Measurements from ENCODE around the gene KIAA1671. TPM values are rescaled to one million over a fixed set of nuclear protein-coding genes. Genes with fewer than 3 reads are reported as not detected.

Gene KIAA1671
- total and polyA plus RNA-seq, 2 of the 4 experiments (the other 2 are of a cell fraction): 0.02 TPM; not detected in 1

DNA sequence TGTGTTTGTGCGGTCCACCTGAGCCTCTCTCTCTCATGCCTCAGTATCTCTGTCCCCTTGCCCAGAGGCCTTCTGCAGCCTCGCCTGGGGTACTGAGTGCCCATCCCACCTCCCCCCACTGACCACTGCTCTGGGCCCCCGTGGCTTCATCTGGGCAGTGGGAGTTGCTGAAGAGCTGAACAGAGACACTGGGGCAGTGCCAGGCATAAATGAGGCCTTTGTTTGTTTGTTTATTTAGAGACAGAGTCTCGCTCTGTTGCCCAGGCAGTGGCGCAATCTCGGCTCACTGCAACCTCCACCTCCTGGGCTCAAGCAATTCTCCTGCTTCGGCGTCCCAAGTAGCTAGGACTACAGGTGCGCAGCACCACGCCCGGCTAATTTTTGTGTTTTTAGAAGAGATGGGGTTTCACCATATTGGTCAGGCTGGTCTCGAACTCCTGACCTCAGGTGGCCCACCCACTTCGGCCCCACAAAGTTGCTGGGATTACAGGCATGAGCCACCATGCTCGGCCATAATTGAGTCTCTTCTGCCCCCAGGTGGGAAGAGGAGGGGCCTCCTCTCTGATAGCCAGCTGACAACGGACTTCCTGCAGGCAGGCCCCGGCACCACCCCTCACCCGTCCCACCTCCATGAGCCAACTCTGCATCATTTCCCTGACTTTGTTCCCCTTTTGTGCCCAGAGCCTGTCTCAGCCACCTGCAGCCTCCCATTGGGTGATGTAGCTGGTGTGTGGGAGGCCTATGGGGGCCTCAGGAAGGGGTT is 256.4 kb downstream of the KIAA1671 start:
- no peak overlapping the region for H3K4me3 ChIP-seq (ENCODE audit: insufficient read depth, low read depth, low read length)
- H3K4ac ChIP-seq (ENCODE audit: low read depth, low read length): no peak overlapping the region
- no peaks in the 10 kb centered on the region for H3K36me3 ChIP-seq (ENCODE audit: control insufficient read depth, insufficient read depth, low read length)
- TF ChIP-seq MXI1 (IDR thresholded peaks at IDR 0.05; ENCODE audit: borderline replicate concordance, low read depth, low read length) (no peak), SMC3 (IDR thresholded peaks at IDR 0.05; ENCODE audit: low read depth, low read length) (no peak)
- in situ Hi-C loops (cut with MboI; ENCODE audit: low sequenced_read_pairs) (no loop called here), dilution Hi-C loops (cut with HindIII; ENCODE audit: low sequenced_read_pairs, unreplicated experiment) (no loop called here), intact Hi-C loops (cut with micrococcal nuclease) (no loop called here)
- no peaks in the 10 kb centered on the region for H4K20me1 ChIP-seq (ENCODE audit: insufficient read depth, low read length)
- ChIA-PET POLR2A (ENCODE audit: unreplicated experiment) (no interaction called here), CTCF (interaction anchor here (0.8 kb wide), 1 partner anchor 243 kb away, joined by 3 read pairs; no protein-coding TSS in a partner anchor)
- H3K23ac ChIP-seq (ENCODE audit: low read depth, low read length): no peak overlapping the region
- no peak overlapping the region for H2BK15ac ChIP-seq (ENCODE audit: low read depth, low read length)
- H4K5ac ChIP-seq (ENCODE audit: low read depth, low read length): no peak overlapping the region
- no peaks in the 10 kb centered on the region for H3K79me1 ChIP-seq (ENCODE audit: low read depth in 1 of 2, low read length in 2 of 2)
- no peak overlapping the region for H2BK120ac ChIP-seq (ENCODE audit: low read depth, low read length)
- H3K4me2 ChIP-seq (ENCODE audit: low read depth, low read length): no peak overlapping the region
- WGBS, 2 experiments (ENCODE audit: extremely low coverage in 2 of 2, insufficient read length in 1 of 2): no CpG with 5 or more reads among the region's 17 CpGs
- H4K91ac ChIP-seq (ENCODE audit: insufficient read depth, low read depth, low read length): no peak overlapping the region
- H3K9me1 ChIP-seq (ENCODE audit: insufficient read depth, low read length): no peaks in the 10 kb centered on the region
- no peak for ATAC-seq (ENCODE audit: low read depth)
- H2AFZ ChIP-seq (replicated peaks; ENCODE audit: low read length, poor library complexity): no peak overlapping the region
- no peak overlapping the region for H3K27ac ChIP-seq (ENCODE audit: insufficient read depth, low read length)
- no TSS peak for BruUV-seq (replicated peaks)
- H3K9me3 ChIP-seq (ENCODE audit: control insufficient read depth, insufficient read depth, low read length): no peaks in the 10 kb centered on the region
- H2AK5ac ChIP-seq (ENCODE audit: low read depth, low read length): no peak overlapping the region
- H2AK9ac ChIP-seq (replicated peaks; ENCODE audit: low read depth, low read length, poor library complexity): no peak overlapping the region
- no peak overlapping the region for H3K56ac ChIP-seq (ENCODE audit: extremely low read depth, insufficient read depth, low read length)
- no peak overlapping the region for H2BK20ac ChIP-seq (ENCODE audit: low read depth, low read length)
- H2BK5ac ChIP-seq (ENCODE audit: low read depth, low read length, poor library complexity, severe bottlenecking): no peak overlapping the region
- no peak overlapping the region for H3K14ac ChIP-seq (replicated peaks; ENCODE audit: low read depth, low read length)
- no peak for DNase-seq
- no peak overlapping the region for H4K8ac ChIP-seq (ENCODE audit: low read depth in 2 of 2, low read length in 2 of 2)
- no peak overlapping the region for H3K18ac ChIP-seq (ENCODE audit: low read depth, low read length)
- no peaks in the 10 kb centered on the region for H3K27me3 ChIP-seq (ENCODE audit: control insufficient read depth, insufficient read depth, low read length)
- H3K9ac ChIP-seq (ENCODE audit: low read depth, low read length): no peak overlapping the region
- no peaks in the 10 kb centered on the region for H3K4me1 ChIP-seq (ENCODE audit: control insufficient read depth, insufficient read depth, low read length)
